Endometrial microvascular endothelial cells (primary cell): ENCODE measurements around the gene KAT2A. TPM values are rescaled to one million over a fixed set of nuclear protein-coding genes. Genes with fewer than 3 reads are reported as not detected.

Experiments
- in situ Hi-C: cut with HindIII; loops from 2 replicates; pipeline ENCODE4 v1.10.0; 2017; ENCODE audit warnings: low sequenced_read_pairs, low pct_unique_long_range_greater_than_20kb; ENCODE audit errors: inconsistent ontology term
- total RNA-seq: library from RNA; depleted of rRNA; stranded (reverse); fragments of >200 nt; gene quantifications from one replicate; pipeline ENCODE4 v1.2.3, GENCODE V29; 2015; ENCODE audit errors: inconsistent ontology term

KAT2A gene
- total RNA-seq, 1 donor from 2014 or later: 15.9 TPM

- in situ Hi-C loops: no loop called here
Measured at GRCh38 chr17:42136654-42137051, 15.5 kb upstream of the KAT2A start.

- in situ Hi-C loops: no loop called here
Measured at GRCh38 chr17:42135664-42136653, 14.8 kb upstream of the KAT2A start.

- in situ Hi-C loops: no loop called here
Measured at GRCh38 chr17:42135151-42135550, 14.0 kb upstream of the KAT2A start.

- in situ Hi-C loops: no loop called here
Measured at GRCh38 chr17:42133461-42134041, 12.4 kb upstream of the KAT2A start.

- in situ Hi-C loops: no loop called here
Measured at GRCh38 chr17:42132941-42133340, 11.8 kb upstream of the KAT2A start.

GRCh38 chr17:42131981-42132432 lies 10.8 kb upstream of the KAT2A start:
- in situ Hi-C loops: no loop called here

GRCh38 chr17:42131232-42131631 lies 10.1 kb upstream of the KAT2A start:
- in situ Hi-C loops: no loop called here

- in situ Hi-C loops: no loop called here
Measured at GRCh38 chr17:42130310-42130936, 9.3 kb upstream of the KAT2A start.

- in situ Hi-C loops: no loop called here
Measured at GRCh38 chr17:42129109-42129837, 8.1 kb upstream of the KAT2A start.

GRCh38 chr17:42127414-42127813 lies 6.2 kb upstream of the KAT2A start:
- in situ Hi-C loops: no loop called here

GRCh38 chr17:42126836-42127235 lies 5.7 kb upstream of the KAT2A start:
- in situ Hi-C loops: no loop called here

GRCh38 chr17:42125565-42125964 lies 4.4 kb upstream of the KAT2A start:
- in situ Hi-C loops: no loop called here

- in situ Hi-C loops: loop anchor here (25.0 kb wide), 1 partner anchor 162 kb away; the partner anchor contains the start of gene CNP
Measured at GRCh38 chr17:42124256-42124655, 3.1 kb upstream of the KAT2A start.

GRCh38 chr17:42122371-42123303 lies 1.5 kb upstream of the KAT2A start, which contains the start of gene HSPB9:
Gene HSPB9, plus strand, starts transcription at chr17:42122804. Its CDS starts 47 bp downstream, at chr17:42122851.
- in situ Hi-C loops: loop anchor here (25.0 kb wide), 1 partner anchor 160 kb away; the partner anchor contains the start of gene CNP

GRCh38 chr17:42120161-42120769 lies 902 bp downstream of the KAT2A start:
- in situ Hi-C loops: loop anchor here (25.0 kb wide), 1 partner anchor 158 kb away; the partner anchor contains the start of gene CNP

- in situ Hi-C loops: loop anchor here (25.0 kb wide), 1 partner anchor 157 kb away; the partner anchor contains the start of gene CNP
Measured at GRCh38 chr17:42119301-42119700, 1.9 kb downstream of the KAT2A start.

- in situ Hi-C loops: loop anchor here (25.0 kb wide), 1 partner anchor 156 kb away; the partner anchor contains the start of gene CNP
Measured at GRCh38 chr17:42118545-42118944, 2.6 kb downstream of the KAT2A start.
